NCI-H146 (cell line): Measurements from ENCODE around the gene MUL1.

Experiments used
- DNase-seq: peaks from one replicate; lab custom pipeline; 2025; lab: John Stamatoyannopoulos, UW

Gene MUL1

GRCh38 chr1:20469406-20470076 is 38.4 kb downstream of the MUL1 start:
- no peak for DNase-seq

GRCh38 chr1:20466273-20466672 is 41.7 kb downstream of the MUL1 start:
- no peak for DNase-seq

- no peak for DNase-seq
Observed at GRCh38 chr1:20465187-20465586, 42.8 kb downstream of the MUL1 start.

- DNase-seq = no peak
Observed at GRCh38 chr1:20463502-20463901, 44.4 kb downstream of the MUL1 start.

DNA sequence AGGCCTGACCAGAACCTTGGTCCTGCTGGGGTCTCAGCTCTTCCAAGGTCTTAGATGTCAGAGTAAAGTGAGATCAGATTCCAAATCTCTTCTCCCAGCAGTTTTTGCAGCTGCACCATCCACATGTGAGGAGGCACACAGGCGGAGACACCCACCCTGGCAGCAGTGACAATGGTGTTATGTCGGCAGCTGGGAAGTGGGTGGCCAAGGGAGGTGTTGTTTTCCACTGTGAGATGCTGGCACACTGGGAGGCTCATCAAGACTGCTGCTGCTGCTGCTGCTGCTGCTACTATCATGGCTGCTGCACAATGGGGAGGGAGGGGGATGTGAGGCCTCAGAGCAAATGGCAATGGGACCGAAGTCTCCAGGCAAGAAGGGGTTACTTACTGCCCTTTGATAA is 45.6 kb downstream of the MUL1 start:
- no peak for DNase-seq

DNA sequence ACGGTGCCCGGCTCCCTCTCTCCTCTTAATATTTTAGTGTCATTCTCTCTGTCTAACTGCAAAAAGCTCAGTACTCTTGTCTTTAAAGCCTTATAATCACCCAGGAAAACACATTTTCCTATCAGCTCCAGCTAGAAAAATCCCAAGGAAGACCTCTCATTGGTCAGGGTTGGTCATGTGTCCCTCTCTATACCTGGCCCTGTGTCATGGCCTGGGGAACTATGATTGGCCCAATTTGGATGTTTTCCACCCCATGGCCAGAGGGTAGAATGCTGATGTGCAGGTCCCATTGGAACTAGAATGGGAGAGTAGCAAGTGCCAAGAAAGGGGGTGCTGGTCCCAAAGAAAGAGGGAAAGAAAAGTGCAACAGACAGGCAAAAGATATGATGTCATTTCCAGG is 49.2 kb downstream of the MUL1 start:
- DNase-seq = no peak

DNA sequence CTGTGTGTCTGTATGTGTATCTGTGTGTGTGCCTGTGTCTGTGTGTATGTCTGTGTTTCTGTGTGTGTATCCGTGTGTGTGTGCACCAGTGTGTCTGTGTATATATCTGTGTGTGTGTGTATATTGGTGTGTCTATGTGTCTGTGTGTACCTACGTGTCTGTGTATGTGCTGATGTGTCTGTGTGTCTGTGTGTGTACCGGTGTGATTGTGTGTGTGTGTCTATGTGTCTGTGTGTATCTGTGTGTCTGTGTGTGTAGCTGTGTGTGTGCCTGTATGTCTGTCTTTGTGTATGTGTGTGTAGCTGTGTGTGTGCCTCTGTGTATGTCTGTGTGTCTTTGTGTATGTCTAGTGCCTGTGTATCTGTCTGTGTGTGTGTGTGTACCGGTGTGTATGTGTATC is 53.9 kb downstream of the MUL1 start:
- DNase-seq = no peak

GRCh38 chr1:20449735-20450311 is 58.1 kb downstream of the MUL1 start:
- no peak for DNase-seq
